HepG2 (cell line): Measurements from ENCODE around the gene CRYZL1. TPM values are rescaled to one million over a fixed set of nuclear protein-coding genes. Genes with fewer than 3 reads are reported as not detected.

Experiments
- ATAC-seq: fragments of 200-7000 bp; cut with Tn5 transposase; 3 replicates; pipeline ENCODE4 v1.9.1; 2020; ENCODE audit warnings: mild to moderate bottlenecking, moderate library complexity
- BruUV-seq: library from RNA; stranded (reverse); fragments of 400-500 nt; replicated peaks from 2 replicates; lab custom pipeline; 2021; lab: Mats Ljungman, UMichigan
- CTCF ChIA-PET: fragments of 300-600 bp; formaldehyde crosslinking; extraction: SDS; loops from one replicate; lab custom pipeline; 2021; ENCODE audit warnings: low total read pairs, inconsistent platforms, low intra/inter-chr PET ratio; lab: Yijun Ruan, JAX
- POLR2A ChIA-PET: fragments of 350-600 bp; sonication (Branson Sonifier 250); formaldehyde crosslinking; loops from one replicate; lab custom pipeline; 2020; ENCODE audit warnings: antibody characterized with exemption, inconsistent platforms; lab: Yijun Ruan, JAX
- DNase-seq: peaks from one replicate; pipeline ENCODE4 v3.0.0-alpha.2; 2015; ENCODE audit warnings: low spot score
- FAIRE-seq: peaks from 3 replicates; lab custom pipeline; 2011; peaks lifted over from hg19 to GRCh38; lab: Jason Lieb, UNC
- H2AFZ ChIP-seq: one replicate; pipeline ENCODE4 v1.6.1; 2011; ENCODE audit warnings: low read length, inconsistent platforms
- H3K27ac ChIP-seq: fragments of 300-600 bp; 3 replicates; pipeline ENCODE4 v1.8.0; 2011; ENCODE audit warnings: mixed run types, mild to moderate bottlenecking, mixed read lengths, low read length, inconsistent platforms; ENCODE audit not compliant: insufficient read depth; ENCODE audit errors: extremely low read length
- H3K27me3 ChIP-seq, 2 experiments: fragments of 200-600 bp in 1 of 2; 2 replicates in 1 of 2; 3 replicates in 1 of 2; pipeline versions ENCODE4 v1.6.0 to v1.8.0; 2011; ENCODE audit warnings: low read length in 2 of 2, mild to moderate bottlenecking in 2 of 2, moderate library complexity in 2 of 2, inconsistent platforms in 1 of 2; ENCODE audit not compliant: insufficient read depth in 2 of 2, control insufficient read depth in 1 of 2
- H3K36me3 ChIP-seq, 2 experiments: fragments of 200-600 bp in 1 of 2; replicated peaks in 1 of 2; 2 replicates in 1 of 2; 3 replicates in 1 of 2; pipeline versions ENCODE4 v1.5.1 to v1.8.0; 2011; ENCODE audit warnings: low read length in 2 of 2, inconsistent platforms in 1 of 2; ENCODE audit not compliant: insufficient read depth in 2 of 2, control insufficient read depth in 1 of 2
- H3K4me1 ChIP-seq: 2 replicates; pipeline ENCODE4 v1.5.1; 2012; ENCODE audit warnings: low read length, inconsistent platforms; ENCODE audit not compliant: insufficient read depth
- H3K4me2 ChIP-seq: 2 replicates; pipeline ENCODE4 v1.6.0; 2011; ENCODE audit warnings: low read depth, low read length, inconsistent platforms
- H3K4me3 ChIP-seq, 3 experiments: fragments of 200-600 bp in 1 of 3; sonication (generic), shearing (Covaris generic) in 1 of 3; replicated peaks in 1 of 3; 2 replicates each; pipeline ENCODE4 v1.5.1; 2011 to 2016; ENCODE audit warnings: low read length in 3 of 3, inconsistent platforms in 2 of 3, low read depth in 2 of 3, mild to moderate bottlenecking in 2 of 3, control low read depth in 1 of 3, mixed read lengths in 1 of 3; ENCODE audit not compliant: insufficient read depth in 1 of 3
- H3K79me2 ChIP-seq: one replicate; pipeline ENCODE4 v1.6.1; 2011; ENCODE audit warnings: low read length, inconsistent platforms; ENCODE audit not compliant: insufficient read depth
- H3K9ac ChIP-seq: 2 replicates; pipeline ENCODE4 v1.6.0; 2011; ENCODE audit warnings: mild to moderate bottlenecking, low read depth, low read length, inconsistent platforms; ENCODE audit not compliant: insufficient read depth
- H3K9me3 ChIP-seq: 2 replicates; pipeline ENCODE4 v1.5.1; 2012; ENCODE audit warnings: mild to moderate bottlenecking, low read length
- H4K20me1 ChIP-seq: 2 replicates; pipeline ENCODE4 v1.6.0; 2011; ENCODE audit warnings: inconsistent platforms, mild to moderate bottlenecking, low read length, moderate library complexity; ENCODE audit not compliant: insufficient read depth
- AGO2 ChIP-seq: fragments of 200-400 bp; formaldehyde crosslinking; optimal IDR thresholded peaks from 2 replicates; pipeline ENCODE3; 2017; ENCODE audit warnings: mild to moderate bottlenecking, low read depth, low read length, moderate library complexity
- BHLHE40 ChIP-seq: IDR thresholded peaks from 2 replicates; pipeline ENCODE4 v1.6.1; 2011; ENCODE audit warnings: low read length, improper control_type of control experiment
- HNRNPUL1 ChIP-seq: fragments of 200-400 bp; formaldehyde crosslinking; IDR thresholded peaks from 2 replicates; pipeline ENCODE4 v1.6.1; 2017; ENCODE audit warnings: low read depth, mild to moderate bottlenecking, low read length, moderate library complexity
- RBM22 ChIP-seq: fragments of 200-400 bp; formaldehyde crosslinking; optimal IDR thresholded peaks from 2 replicates; pipeline ENCODE3; 2017; ENCODE audit warnings: mild to moderate bottlenecking, low read length, moderate library complexity
- SIX1 ChIP-seq: sonication (generic); formaldehyde crosslinking; IDR thresholded peaks from 2 replicates; pipeline ENCODE4 v1.4.0; 2020; ENCODE audit warnings: missing genetic modification reagents, borderline replicate concordance
- SNRNP70 ChIP-seq: fragments of 200-400 bp; formaldehyde crosslinking; IDR thresholded peaks from 2 replicates; pipeline ENCODE4 v1.6.1; 2017; ENCODE audit warnings: mild to moderate bottlenecking, low read depth, low read length, moderate library complexity
- THYN1 ChIP-seq: sonication (generic); formaldehyde crosslinking; IDR thresholded peaks from 2 replicates; pipeline ENCODE4 v1.8.1; 2023; ENCODE audit warnings: low read depth, mild to moderate bottlenecking, moderate library complexity, missing genetic modification reagents, borderline replicate concordance
- ZFP36 ChIP-seq: fragments of 150-350 bp; IDR thresholded peaks from 2 replicates; pipeline ENCODE4 v1.6.1; 2018; ENCODE audit warnings: borderline replicate concordance, low read length, low read depth; ENCODE audit not compliant: partially characterized antibody
- ZMYM4 ChIP-seq: sonication (generic); formaldehyde crosslinking; IDR thresholded peaks from 2 replicates; pipeline ENCODE4 v1.8.1; 2023; ENCODE audit warnings: mild to moderate bottlenecking, missing genetic modification reagents
- ZNF124 ChIP-seq: sonication (generic); formaldehyde crosslinking; IDR thresholded peaks from 2 replicates; pipeline ENCODE4 v1.4.0; 2020; ENCODE audit warnings: missing genetic modification reagents
- WGBS: methylation state at CpG from one replicate; pipeline ENCODE4 v1.1.6; 2017; ENCODE audit warnings: low lambda C conversion rate; 5-methylcytosine and 5-hydroxymethylcytosine counted together
- in situ Hi-C: cut with HindIII; loops from 2 replicates; pipeline ENCODE4 v1.10.0; 2017; ENCODE audit warnings: low pct_unique_long_range_greater_than_20kb; ENCODE audit not compliant: extremely low pct_ligation_motif_present
- intact Hi-C: fragments of 100-400 bp; cut with micrococcal nuclease; formaldehyde crosslinking; loops from one replicate; pipeline ENCODE4 v1.10.0; 2022; ENCODE audit not compliant: unreplicated experiment
- polyA plus RNA-seq, 8 experiments: library from polyadenylated mRNA; depleted of rRNA in 3 of 8; stranded (reverse) in 7 of 8; unstranded in 1 of 8; fragments of >200 nt; fragmentation: Illumina TruSeq in 4 of 8; extraction: Trizol in 4 of 8; gene quantifications; 2 replicates each; pipeline versions ENCODE4 v1.2.1 to v1.2.3, GENCODE V29; 2011 to 2016; ENCODE audit warnings: low read depth in 4 of 8, missing spikeins in 1 of 8, mixed read lengths in 1 of 8; ENCODE audit not compliant: insufficient read depth in 1 of 8
- total RNA-seq, 5 experiments: library from RNA; depleted of rRNA; stranded (reverse); fragments of >200 nt; fragmentation: Illumina TruSeq; extraction: Trizol; gene quantifications; 2 replicates each; pipeline ENCODE4 v1.2.3, GENCODE V29; 2016; ENCODE audit warnings: low read depth in 1 of 5
- TF ChIP-seq, protein P1 (sequence below): sonication (generic); formaldehyde crosslinking; conservative IDR thresholded peaks from 2 replicates; pipeline ENCODE4 v1.8.1; 2023; ENCODE audit warnings: missing genetic modification reagents
- TF ChIP-seq, protein P2 (sequence below): sonication (generic); formaldehyde crosslinking; IDR thresholded peaks from 2 replicates; pipeline ENCODE4 v1.5.0; 2020; ENCODE audit warnings: mild to moderate bottlenecking, missing genetic modification reagents, moderate library complexity

Gene CRYZL1
- total and polyA plus RNA-seq, 2 of the 13 experiments (the other 11 are each of a cell fraction or from before 2014, with no cell fraction given): 20.3 to 27.7 TPM

DNA sequence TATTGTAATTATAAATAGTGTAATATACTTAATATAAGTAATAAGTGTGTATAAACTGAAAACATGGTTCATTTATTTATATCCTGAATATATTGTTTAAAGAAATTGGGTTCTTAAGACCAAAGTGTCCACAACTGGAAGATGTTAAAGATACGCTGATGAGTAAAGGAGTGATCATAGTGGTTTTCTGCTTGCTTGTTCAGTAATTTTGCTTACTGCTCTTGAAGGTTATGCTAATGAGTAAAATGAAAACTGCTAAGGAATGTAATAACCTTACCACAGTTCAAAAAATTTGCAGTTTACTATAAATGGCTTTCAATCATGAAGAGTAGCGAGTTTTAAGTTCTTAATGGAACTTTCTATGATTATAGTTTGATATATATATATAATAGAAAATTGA lies 75.0 kb downstream of the CRYZL1 start (continued):
- TF ChIP-seq THYN1 (CRISPR knock-in tag) (no peak), ZMYM4 (CRISPR knock-in tag) (no peak)

DNA sequence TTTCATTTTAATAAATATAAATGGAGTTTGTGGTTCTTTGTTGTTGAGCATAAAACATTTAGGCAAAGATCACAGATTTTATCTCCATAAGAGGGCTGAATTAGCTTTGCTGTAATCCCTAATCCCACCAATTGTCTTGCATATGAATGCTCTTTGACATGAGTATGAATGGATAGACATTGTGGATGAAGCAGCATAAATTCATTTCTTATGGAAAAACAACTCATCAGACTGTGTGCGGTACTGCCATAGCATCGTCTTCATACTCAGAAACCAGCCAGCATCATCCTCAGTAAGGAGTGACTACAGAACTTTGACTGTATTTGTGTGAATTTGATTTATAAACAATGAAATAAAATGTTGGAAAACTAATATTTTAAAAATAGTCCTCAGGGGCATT lies 79.2 kb downstream of the CRYZL1 start:
- TF ChIP-seq RBM22 (peak; percentile 58), SIX1 (CRISPR knock-in tag) (no peak), BHLHE40 (no peak), SNRNP70 (no peak), ZFP36 (no peak), AGO2 (peak; percentile 49), HNRNPUL1 (no peak), ZNF124 (CRISPR knock-in tag) (no peak)
- TF ChIP-seq, protein P1, sequence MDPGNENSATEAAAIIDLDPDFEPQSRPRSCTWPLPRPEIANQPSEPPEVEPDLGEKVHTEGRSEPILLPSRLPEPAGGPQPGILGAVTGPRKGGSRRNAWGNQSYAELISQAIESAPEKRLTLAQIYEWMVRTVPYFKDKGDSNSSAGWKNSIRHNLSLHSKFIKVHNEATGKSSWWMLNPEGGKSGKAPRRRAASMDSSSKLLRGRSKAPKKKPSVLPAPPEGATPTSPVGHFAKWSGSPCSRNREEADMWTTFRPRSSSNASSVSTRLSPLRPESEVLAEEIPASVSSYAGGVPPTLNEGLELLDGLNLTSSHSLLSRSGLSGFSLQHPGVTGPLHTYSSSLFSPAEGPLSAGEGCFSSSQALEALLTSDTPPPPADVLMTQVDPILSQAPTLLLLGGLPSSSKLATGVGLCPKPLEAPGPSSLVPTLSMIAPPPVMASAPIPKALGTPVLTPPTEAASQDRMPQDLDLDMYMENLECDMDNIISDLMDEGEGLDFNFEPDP (CRISPR knock-in tag): no peak
- TF ChIP-seq, protein P2, sequence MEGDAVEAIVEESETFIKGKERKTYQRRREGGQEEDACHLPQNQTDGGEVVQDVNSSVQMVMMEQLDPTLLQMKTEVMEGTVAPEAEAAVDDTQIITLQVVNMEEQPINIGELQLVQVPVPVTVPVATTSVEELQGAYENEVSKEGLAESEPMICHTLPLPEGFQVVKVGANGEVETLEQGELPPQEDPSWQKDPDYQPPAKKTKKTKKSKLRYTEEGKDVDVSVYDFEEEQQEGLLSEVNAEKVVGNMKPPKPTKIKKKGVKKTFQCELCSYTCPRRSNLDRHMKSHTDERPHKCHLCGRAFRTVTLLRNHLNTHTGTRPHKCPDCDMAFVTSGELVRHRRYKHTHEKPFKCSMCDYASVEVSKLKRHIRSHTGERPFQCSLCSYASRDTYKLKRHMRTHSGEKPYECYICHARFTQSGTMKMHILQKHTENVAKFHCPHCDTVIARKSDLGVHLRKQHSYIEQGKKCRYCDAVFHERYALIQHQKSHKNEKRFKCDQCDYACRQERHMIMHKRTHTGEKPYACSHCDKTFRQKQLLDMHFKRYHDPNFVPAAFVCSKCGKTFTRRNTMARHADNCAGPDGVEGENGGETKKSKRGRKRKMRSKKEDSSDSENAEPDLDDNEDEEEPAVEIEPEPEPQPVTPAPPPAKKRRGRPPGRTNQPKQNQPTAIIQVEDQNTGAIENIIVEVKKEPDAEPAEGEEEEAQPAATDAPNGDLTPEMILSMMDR: no peak
- TF ChIP-seq, all 625 proteins: peak for 2

More for the DNA sequence above, 79.2 kb downstream of the CRYZL1 start:
- no TSS peak for BruUV-seq
- H3K4me2 ChIP-seq: no peak overlapping the region
- no peak for DNase-seq
- H3K27me3 ChIP-seq: no peaks in the 10 kb centered on the region; a peak in 1 of 5 replicates
- ChIA-PET CTCF (no interaction called here), POLR2A (no interaction called here)
- H3K36me3 ChIP-seq: peaks cover 11 to 51% of the 10 kb centered on the region in 2 experiments
- no peaks in the 10 kb centered on the region for H3K9me3 ChIP-seq
- ATAC-seq: no peak
- in situ Hi-C loops: no loop called here
- no peak overlapping the region for H2AFZ ChIP-seq
- H3K4me1 ChIP-seq: no peaks in the 10 kb centered on the region
- H3K27ac ChIP-seq: no peak overlapping the region
- peaks cover 19% of the 10 kb centered on the region for H4K20me1 ChIP-seq
- intact Hi-C loops: no loop called here
- no peak overlapping the region for H3K9ac ChIP-seq
- H3K79me2 ChIP-seq: peaks cover 25% of the 10 kb centered on the region
- no peak overlapping the region for H3K4me3 ChIP-seq
- whole genome bisulfite sequencing: 100% methylated on average over 2 of the region's 2 CpGs
- no peak for FAIRE-seq
